NCI-H524 (cell line): ENCODE data around the gene PAPPA2.

Experiments
- DNase-seq, 2 experiments: peaks; one replicate each; lab custom pipeline; 2025; lab: John Stamatoyannopoulos, UW

Gene PAPPA2

GRCh38 chr1:176766779-176767178, 303.8 kb downstream of the PAPPA2 start:
- DNase-seq, result no peak

GRCh38 chr1:176767714-176768136, 304.8 kb downstream of the PAPPA2 start:
- no peak for DNase-seq

DNA sequence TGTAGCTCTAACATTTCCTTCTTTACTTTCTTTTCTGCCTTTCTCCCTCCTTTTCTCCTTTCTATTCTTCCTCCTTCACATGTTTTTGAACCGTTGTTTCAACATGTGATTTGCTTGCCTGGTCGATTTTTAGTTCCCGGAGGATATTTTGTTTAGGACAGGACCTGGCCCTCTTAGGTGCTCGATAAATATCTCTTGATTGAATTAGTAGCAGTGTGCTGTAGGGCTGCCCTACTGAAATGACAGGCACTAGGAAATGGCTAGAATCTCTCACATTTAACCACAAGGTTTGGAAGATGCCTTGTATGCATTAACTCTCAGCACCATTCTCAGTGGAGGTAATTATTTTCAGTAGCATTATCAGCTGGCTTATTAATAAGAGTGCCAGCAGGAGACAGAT, 305.6 kb downstream of the PAPPA2 start:
- no peak for DNase-seq

DNA sequence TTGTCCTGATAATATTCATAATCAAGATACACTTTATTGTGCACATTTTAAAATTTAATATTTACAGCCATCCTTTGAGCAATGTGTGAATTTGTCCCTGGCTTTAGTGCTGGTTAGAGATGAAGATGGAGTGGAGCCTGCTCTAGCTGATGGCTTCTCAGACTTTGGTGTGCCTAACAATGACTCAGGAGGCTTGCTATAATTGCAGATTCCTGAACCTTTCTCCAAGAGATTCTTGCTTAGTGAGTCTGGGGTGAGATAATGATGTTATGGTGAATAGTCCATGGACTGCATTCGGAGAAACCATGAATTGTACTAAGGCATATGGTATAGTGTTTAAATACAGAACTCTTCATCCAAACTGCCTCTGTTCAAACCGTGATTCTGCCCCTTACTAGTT, 307.1 kb downstream of the PAPPA2 start:
- DNase-seq, result no peak

DNA sequence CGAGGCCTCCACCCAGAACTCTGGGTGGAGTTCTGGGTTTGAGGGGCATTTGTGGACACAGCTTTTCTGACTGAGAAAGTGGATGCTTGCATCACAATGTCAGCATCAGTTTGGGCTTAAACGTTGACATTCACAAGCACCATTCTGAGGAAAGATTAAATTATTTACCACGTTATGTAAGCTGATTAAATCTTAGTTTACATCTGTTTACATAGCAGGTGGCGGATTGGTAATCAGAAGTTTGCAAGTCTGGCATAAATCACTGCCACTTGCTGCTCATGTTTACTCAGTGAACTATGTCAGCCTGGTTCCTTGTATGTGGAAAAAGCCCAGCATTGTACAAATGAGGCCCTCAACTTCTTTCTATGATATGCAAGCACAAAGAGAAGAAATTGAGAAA, 310.1 kb downstream of the PAPPA2 start:
- DNase-seq, result peak in 1 of 2 experiments; percentile 0

DNA sequence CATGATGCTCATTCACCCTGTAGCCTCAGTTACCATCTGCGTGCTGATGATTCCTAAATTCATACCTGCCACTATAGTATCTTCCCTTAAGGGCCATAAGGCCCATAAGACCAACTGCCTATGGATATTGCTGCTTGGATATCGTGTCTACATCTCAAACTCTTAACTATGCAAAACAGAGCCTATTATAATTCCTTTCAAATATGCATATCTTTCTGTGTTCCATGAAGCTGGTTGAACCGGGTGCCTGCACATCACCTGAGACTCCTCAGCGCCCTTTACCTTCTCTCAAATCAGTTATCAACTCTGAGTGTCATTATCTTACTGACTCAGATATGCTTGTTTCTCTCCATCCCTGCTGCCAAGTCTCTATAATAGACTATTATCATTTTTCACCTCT, 311.2 kb downstream of the PAPPA2 start:
- no peak for DNase-seq

DNA sequence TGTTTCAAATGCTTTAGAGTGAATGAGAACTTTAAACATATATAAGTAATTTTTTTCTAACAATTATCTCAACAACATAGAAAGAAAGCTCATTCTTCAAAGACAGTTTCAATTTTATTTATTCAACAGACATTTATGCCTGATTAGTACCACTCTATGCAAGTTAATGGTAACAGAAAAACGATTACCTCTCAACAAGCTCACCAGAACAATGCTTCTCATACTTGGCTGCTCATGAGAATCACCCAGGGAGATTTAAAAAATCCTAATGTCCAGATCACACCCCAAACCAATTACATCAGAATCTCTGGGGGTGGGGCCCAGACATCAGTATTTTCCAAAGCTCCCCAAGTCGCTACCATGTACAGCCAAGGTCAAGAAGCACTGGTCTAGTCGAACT, 312.4 kb downstream of the PAPPA2 start:
- DNase-seq, result no peak

DNA sequence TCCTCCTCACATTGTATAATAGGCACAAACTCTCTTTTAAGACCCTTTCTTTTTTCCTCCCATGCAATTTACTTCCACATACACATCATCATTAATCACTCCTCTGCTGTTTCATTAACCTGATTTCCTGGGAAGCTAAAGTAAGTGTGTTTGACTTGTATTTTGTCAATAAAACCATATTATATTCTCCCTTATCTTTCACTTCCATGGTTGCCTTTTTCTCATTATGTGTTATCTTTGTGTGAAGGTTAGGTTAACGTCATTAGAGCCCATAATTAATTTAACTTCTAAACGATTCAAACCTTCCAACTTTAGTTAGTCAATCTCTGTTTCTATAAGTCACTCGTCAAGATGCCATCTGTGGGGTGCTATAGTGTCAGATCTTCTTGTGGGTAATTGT, 313.0 kb downstream of the PAPPA2 start:
- no peak for DNase-seq

- no peak for DNase-seq
Observed at GRCh38 chr1:176778056-176778455, 315.1 kb downstream of the PAPPA2 start.

- DNase-seq, result no peak
Observed at GRCh38 chr1:176779992-176780328, 317.0 kb downstream of the PAPPA2 start.

DNA sequence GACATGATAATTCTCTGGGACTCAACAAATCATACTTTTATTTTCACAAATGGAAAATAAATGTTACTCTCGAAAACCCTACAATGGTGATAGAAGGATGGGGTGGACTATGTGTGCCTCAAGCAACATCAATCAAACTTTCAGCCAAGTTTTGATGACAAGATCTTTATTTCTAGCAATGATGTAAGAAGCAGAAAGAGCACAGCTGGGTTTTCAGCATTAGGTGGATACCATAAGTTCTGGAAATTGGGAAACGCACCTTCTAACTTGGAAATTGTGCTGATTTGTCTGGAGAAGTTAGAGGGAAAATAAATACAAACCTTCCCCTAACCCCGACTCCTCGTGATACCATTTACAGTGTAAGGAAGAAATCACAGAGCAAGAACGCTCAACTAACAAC, 320.3 kb downstream of the PAPPA2 start:
- DNase-seq, result no peak

DNA sequence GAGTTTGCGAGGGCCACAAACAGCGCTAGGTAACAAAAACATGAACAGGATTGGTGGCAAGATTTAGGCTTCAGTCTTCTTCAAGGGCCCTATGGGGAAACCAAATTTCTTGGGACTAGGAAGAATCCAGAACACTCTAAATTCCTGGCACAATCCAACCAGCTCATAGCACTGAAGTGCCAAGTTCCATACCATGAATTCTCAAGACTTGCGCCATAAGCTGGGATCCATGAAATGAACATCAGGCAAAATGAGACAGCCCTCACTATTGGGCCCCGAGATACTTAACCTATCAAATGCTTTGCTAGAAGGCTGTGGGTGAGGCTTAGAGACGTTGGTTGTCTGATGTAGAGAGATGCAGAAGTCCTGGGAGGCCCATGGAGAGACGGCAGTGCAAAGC, 322.1 kb downstream of the PAPPA2 start:
- no peak for DNase-seq

- peak in 1 of 2 experiments; percentile 29 for DNase-seq
Observed at GRCh38 chr1:176785791-176786190, 322.8 kb downstream of the PAPPA2 start.

GRCh38 chr1:176786274-176786673, 323.3 kb downstream of the PAPPA2 start:
- no peak for DNase-seq

- DNase-seq, result peak; percentile 25 to 86
Observed at GRCh38 chr1:176789571-176790090, 326.7 kb downstream of the PAPPA2 start.

- no peak for DNase-seq
Observed at GRCh38 chr1:176790786-176791185, 327.8 kb downstream of the PAPPA2 start.

- no peak for DNase-seq
Observed at GRCh38 chr1:176791906-176792305, 328.9 kb downstream of the PAPPA2 start.

DNA sequence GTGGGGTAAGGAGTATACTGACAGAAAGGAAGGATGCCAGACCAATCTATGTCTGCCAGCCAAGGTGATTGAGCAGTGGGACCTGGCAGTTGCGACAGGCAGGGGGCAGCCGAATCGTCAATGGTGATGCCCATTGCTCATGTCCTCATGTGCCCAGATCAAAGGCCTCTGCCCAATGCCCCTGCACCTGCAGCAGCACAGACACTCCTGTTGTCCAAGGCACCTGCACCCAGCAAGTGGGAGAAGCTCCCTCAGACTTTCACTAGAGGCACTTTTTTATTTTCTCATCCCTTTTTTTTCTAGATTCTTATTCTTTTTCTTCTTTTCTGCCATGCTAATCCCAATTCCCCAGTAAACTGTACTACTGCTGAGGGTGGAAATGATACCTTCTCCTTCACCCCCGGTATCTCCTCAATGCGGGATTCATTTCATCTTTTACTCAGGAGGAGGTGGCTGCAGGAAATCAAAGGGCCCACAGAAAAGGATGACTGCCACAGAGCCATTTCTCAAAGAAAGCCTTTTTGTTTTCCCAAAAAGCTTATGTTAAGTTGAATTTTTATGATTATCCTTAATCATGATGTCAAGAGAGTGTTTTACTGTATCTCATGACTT, 332.0 kb downstream of the PAPPA2 start:
- no peak for DNase-seq

GRCh38 chr1:176795929-176796328, 333.0 kb downstream of the PAPPA2 start:
- no peak for DNase-seq

DNA sequence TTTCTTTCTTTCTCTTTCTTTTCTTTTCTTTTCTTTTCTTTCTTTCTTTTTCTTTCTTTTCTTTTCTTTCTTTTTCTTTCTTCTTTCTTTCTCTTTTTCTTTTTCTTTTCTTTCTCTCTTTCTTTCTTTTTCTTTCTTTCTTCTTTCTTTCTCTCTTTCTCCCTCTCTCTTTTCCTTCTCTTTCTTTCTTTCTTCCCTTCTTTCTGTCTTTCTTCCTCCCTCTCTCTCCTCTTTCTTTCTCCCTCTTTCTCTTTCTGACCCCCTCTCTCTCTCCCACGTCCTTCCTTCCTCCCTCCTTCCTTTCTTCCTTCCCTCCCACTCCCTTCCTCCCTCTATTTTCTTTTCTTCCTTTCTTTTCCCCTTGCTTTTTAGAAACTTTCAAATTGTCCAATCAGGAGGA, 333.6 kb downstream of the PAPPA2 start:
- no peak for DNase-seq

- no peak for DNase-seq
Observed at GRCh38 chr1:176799327-176799726, 336.4 kb downstream of the PAPPA2 start.

GRCh38 chr1:176800978-176801513, 338.1 kb downstream of the PAPPA2 start:
- peak in 1 of 2 experiments; percentile 60 for DNase-seq

GRCh38 chr1:176801514-176802020, 338.6 kb downstream of the PAPPA2 start:
- DNase-seq, result peak; percentile 54 to 79

DNA sequence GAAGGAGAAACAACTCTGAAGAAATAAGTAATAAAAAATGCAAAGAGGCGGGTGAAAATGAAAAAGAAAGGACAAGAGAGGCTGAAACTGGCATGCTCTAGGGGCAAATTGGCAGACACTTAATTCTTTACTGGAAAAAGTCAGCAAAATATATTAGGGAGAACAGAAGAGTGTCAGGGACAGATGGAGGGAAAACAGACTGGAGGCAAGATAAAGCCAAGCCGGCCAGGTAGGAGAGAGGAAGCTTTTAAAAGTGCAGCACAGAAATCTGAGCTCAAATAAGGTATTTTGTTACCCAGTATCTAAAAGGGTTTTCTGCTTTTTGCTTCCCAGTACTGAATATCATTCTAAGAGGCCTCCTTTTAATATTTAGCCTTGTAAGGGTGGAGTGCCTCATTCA, 339.3 kb downstream of the PAPPA2 start:
- no peak for DNase-seq
